ENCODE results near the gene ANK2. TPM values are rescaled to one million over a fixed set of nuclear protein-coding genes. Genes with fewer than 3 reads are reported as not detected.

Gene ANK2
- total RNA-seq, 1 experiment from 2014 or later: 5.6 TPM

DNA sequence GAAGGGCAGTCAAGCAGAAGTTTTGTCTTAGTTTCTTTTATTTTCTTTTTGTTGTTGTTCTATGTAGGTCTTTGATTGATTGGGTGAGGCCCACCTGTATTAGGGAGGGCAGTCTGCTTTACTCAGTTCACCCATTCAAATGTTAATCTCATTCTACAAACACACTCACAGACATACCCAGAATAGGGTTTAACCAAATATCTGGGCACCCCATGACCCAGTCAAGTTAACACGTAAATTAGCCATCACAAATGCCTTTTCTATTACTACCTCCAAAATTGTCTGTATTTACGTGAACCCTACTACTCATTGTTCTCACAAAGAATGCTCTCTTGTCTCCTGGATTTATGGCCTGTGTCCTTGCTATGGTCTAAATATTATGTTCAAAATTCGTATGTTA, 339.7 kb downstream of the ANK2 start:
- ATAC-seq (no peak), DNase-seq (ENCODE audit: low read depth, low spot score) (no peak)
- Histone ChIP-seq H3K9me2 (ENCODE audit: insufficient read depth) (no peaks in the 10 kb centered on the region), H3K4me2 (ENCODE audit: low read length) (no peak overlapping the region), H3K9me3 (ENCODE audit: control insufficient read depth in 1 of 2, insufficient read depth in 1 of 2, low read depth in 1 of 2, low read length in 2 of 2) (no peaks in the 10 kb centered on the region), H3K27me3 (ENCODE audit: insufficient read depth, low read length) (no peaks in the 10 kb centered on the region), H3K36me3 (ENCODE audit: control insufficient read depth in 1 of 2, insufficient read depth in 2 of 2, low read length in 2 of 2) (no peaks in the 10 kb centered on the region), H4K20me1 (ENCODE audit: insufficient read depth) (no peaks in the 10 kb centered on the region), H3K27ac (ENCODE audit: low read depth, low read length) (no peak overlapping the region), H2AFZ (ENCODE audit: low read depth, low read length, poor library complexity, severe bottlenecking) (no peak overlapping the region), H3K79me2 (ENCODE audit: insufficient read depth, low read length) (no peaks in the 10 kb centered on the region), H3K9ac (ENCODE audit: low read length) (no peak overlapping the region), H3K4me1 (ENCODE audit: control insufficient read depth in 1 of 2, insufficient read depth in 2 of 2, low read length in 2 of 2) (peaks cover 9 to 18% of the 10 kb centered on the region in 2 experiments), H3K4me3 (replicated peaks in 1 of 2; ENCODE audit: low read depth in 1 of 2, low read length in 2 of 2) (no peak overlapping the region)
- ChIA-PET RAD21 (ENCODE audit: low non-redundant PET in 1 of 2, low total read pairs in 2 of 2, uncharacterized antibody in 2 of 2, unreplicated experiment in 2 of 2) (no interaction called here), CTCF (no interaction called here), POLR2A (no interaction called here)
- TF ChIP-seq EZH2 (IDR thresholded peaks at IDR 0.05) (no peak), YY1 (IDR thresholded peaks at IDR 0.05; ENCODE audit: extremely low read depth, insufficient replicate concordance, low read depth, low read length) (no peak), POLR2A (IDR thresholded peaks at IDR 0.05; ENCODE audit: borderline replicate concordance, extremely low read depth, insufficient read depth, insufficient read length) (no peak), ZNF274 (IDR thresholded peaks at IDR 0.05; ENCODE audit: low read depth, low read length) (no peak), EGR1 (IDR thresholded peaks at IDR 0.05; ENCODE audit: low read depth) (no peak), RAD21 (IDR thresholded peaks at IDR 0.05; ENCODE audit: low read depth) (no peak), CEBPB (IDR thresholded peaks at IDR 0.05; ENCODE audit: low read depth) (no peak), SP1 (IDR thresholded peaks at IDR 0.05; ENCODE audit: low read depth) (no peak), CBX3 (IDR thresholded peaks at IDR 0.05; ENCODE audit: low read depth) (no peak), EZH2phosphoT487 (IDR thresholded peaks at IDR 0.05; ENCODE audit: borderline replicate concordance) (no peak), ELF1 (IDR thresholded peaks at IDR 0.05; ENCODE audit: borderline replicate concordance, low read depth) (no peak), POLR2AphosphoS5 (IDR thresholded peaks at IDR 0.05; ENCODE audit: low read depth, low read length) (no peak)
- TF ChIP-seq, protein P1, sequence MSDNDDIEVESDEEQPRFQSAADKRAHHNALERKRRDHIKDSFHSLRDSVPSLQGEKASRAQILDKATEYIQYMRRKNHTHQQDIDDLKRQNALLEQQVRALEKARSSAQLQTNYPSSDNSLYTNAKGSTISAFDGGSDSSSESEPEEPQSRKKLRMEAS (IDR thresholded peaks at IDR 0.05): no peak
- TF ChIP-seq, protein P2, sequence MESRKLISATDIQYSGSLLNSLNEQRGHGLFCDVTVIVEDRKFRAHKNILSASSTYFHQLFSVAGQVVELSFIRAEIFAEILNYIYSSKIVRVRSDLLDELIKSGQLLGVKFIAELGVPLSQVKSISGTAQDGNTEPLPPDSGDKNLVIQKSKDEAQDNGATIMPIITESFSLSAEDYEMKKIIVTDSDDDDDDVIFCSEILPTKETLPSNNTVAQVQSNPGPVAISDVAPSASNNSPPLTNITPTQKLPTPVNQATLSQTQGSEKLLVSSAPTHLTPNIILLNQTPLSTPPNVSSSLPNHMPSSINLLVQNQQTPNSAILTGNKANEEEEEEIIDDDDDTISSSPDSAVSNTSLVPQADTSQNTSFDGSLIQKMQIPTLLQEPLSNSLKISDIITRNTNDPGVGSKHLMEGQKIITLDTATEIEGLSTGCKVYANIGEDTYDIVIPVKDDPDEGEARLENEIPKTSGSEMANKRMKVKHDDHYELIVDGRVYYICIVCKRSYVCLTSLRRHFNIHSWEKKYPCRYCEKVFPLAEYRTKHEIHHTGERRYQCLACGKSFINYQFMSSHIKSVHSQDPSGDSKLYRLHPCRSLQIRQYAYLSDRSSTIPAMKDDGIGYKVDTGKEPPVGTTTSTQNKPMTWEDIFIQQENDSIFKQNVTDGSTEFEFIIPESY (IDR thresholded peaks at IDR 0.05; ENCODE audit: extremely low read depth, insufficient replicate concordance, low read length): no peak
- TF ChIP-seq, protein P3, sequence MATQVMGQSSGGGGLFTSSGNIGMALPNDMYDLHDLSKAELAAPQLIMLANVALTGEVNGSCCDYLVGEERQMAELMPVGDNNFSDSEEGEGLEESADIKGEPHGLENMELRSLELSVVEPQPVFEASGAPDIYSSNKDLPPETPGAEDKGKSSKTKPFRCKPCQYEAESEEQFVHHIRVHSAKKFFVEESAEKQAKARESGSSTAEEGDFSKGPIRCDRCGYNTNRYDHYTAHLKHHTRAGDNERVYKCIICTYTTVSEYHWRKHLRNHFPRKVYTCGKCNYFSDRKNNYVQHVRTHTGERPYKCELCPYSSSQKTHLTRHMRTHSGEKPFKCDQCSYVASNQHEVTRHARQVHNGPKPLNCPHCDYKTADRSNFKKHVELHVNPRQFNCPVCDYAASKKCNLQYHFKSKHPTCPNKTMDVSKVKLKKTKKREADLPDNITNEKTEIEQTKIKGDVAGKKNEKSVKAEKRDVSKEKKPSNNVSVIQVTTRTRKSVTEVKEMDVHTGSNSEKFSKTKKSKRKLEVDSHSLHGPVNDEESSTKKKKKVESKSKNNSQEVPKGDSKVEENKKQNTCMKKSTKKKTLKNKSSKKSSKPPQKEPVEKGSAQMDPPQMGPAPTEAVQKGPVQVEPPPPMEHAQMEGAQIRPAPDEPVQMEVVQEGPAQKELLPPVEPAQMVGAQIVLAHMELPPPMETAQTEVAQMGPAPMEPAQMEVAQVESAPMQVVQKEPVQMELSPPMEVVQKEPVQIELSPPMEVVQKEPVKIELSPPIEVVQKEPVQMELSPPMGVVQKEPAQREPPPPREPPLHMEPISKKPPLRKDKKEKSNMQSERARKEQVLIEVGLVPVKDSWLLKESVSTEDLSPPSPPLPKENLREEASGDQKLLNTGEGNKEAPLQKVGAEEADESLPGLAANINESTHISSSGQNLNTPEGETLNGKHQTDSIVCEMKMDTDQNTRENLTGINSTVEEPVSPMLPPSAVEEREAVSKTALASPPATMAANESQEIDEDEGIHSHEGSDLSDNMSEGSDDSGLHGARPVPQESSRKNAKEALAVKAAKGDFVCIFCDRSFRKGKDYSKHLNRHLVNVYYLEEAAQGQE (IDR thresholded peaks at IDR 0.05; ENCODE audit: low read depth): no peak
- TF ChIP-seq, protein P4, sequence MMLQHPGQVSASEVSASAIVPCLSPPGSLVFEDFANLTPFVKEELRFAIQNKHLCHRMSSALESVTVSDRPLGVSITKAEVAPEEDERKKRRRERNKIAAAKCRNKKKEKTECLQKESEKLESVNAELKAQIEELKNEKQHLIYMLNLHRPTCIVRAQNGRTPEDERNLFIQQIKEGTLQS (IDR thresholded peaks at IDR 0.05): no peak
- BruUV-seq (replicated peaks): no TSS peak
- intact Hi-C loops (cut with micrococcal nuclease): loop anchor here (10.0 kb wide), 1 partner anchor 284 kb away; no protein-coding TSS in a partner anchor
